DOHH2 (cell line): ENCODE results near the gene STAT1.

ENCODE experiments used
- H3F3A ChIP-seq: fragments of 200-600 bp; sonication (generic), shearing (Covaris generic); 2 replicates; pipeline ENCODE4 v1.6.0; 2016; ENCODE audit warnings: antibody characterized with exemption, mild to moderate bottlenecking; ENCODE audit not compliant: control insufficient read depth, insufficient read depth
- H3K27ac ChIP-seq: fragments of 200-600 bp; sonication (generic); 2 replicates; pipeline ENCODE4 v1.5.1; 2014; ENCODE audit warnings: low read depth, mild to moderate bottlenecking, low read length, moderate library complexity
- H3K27me3 ChIP-seq: fragments of 200-600 bp; sonication (generic); 2 replicates; pipeline ENCODE4 v1.6.1; 2014; ENCODE audit warnings: mild to moderate bottlenecking, low read length, mixed read lengths; ENCODE audit not compliant: control insufficient read depth
- H3K36me3 ChIP-seq: fragments of 200-600 bp; sonication (generic); 2 replicates; pipeline ENCODE4 v1.6.1; 2014; ENCODE audit warnings: mild to moderate bottlenecking, low read length, moderate library complexity, mixed read lengths; ENCODE audit not compliant: control insufficient read depth
- H3K4me1 ChIP-seq: fragments of 200-600 bp; sonication (generic); 2 replicates; pipeline ENCODE4 v1.6.1; 2014; ENCODE audit warnings: mild to moderate bottlenecking, low read length, mixed read lengths; ENCODE audit not compliant: control insufficient read depth
- H3K4me2 ChIP-seq: fragments of 200-600 bp; sonication (generic); 2 replicates; pipeline ENCODE4 v1.6.0; 2014; ENCODE audit warnings: mild to moderate bottlenecking, low read length, moderate library complexity
- H3K4me3 ChIP-seq: fragments of 200-600 bp; sonication (generic); 2 replicates; pipeline ENCODE4 v1.5.1; 2014; ENCODE audit warnings: mild to moderate bottlenecking, low read length, mixed read lengths
- H3K79me2 ChIP-seq: fragments of 200-600 bp; sonication (generic); 2 replicates; pipeline ENCODE4 v1.6.1; 2014; ENCODE audit warnings: mild to moderate bottlenecking, low read length, mixed read lengths; ENCODE audit not compliant: control insufficient read depth
- H3K9me2 ChIP-seq: fragments of 200-600 bp; sonication (generic); replicated peaks from 2 replicates; pipeline ENCODE4 v1.6.1; 2014; ENCODE audit warnings: mild to moderate bottlenecking, low read length, mixed read lengths; ENCODE audit not compliant: control insufficient read depth
- H3K9me3 ChIP-seq: fragments of 200-600 bp; sonication (generic); 2 replicates; pipeline ENCODE4 v1.6.1; 2014; ENCODE audit warnings: antibody characterized with exemption, low read length, mixed read lengths; ENCODE audit not compliant: control insufficient read depth, insufficient read depth
- H4K20me1 ChIP-seq: fragments of 200-600 bp; sonication (generic); 2 replicates; pipeline ENCODE4 v1.6.0; 2014; ENCODE audit warnings: low read depth, mild to moderate bottlenecking, antibody characterized with exemption, low read length, moderate library complexity; ENCODE audit not compliant: control insufficient read depth, insufficient read depth
- EZH2phosphoT487 ChIP-seq: fragments of 200-600 bp; sonication (generic); IDR thresholded peaks from 2 replicates; pipeline ENCODE4 v1.6.1; 2017; ENCODE audit warnings: borderline replicate concordance, mild to moderate bottlenecking, antibody characterized with exemption, low read length, moderate library complexity, mixed read lengths
- TF ChIP-seq, protein P1 (sequence below): fragments of 200-600 bp; sonication (generic); IDR thresholded peaks from one replicate; pipeline ENCODE4 v1.5.1; 2014; ENCODE audit warnings: antibody characterized with exemption, mild to moderate bottlenecking, low read depth, low read length; ENCODE audit not compliant: poor library complexity, severe bottlenecking

Gene STAT1

DNA sequence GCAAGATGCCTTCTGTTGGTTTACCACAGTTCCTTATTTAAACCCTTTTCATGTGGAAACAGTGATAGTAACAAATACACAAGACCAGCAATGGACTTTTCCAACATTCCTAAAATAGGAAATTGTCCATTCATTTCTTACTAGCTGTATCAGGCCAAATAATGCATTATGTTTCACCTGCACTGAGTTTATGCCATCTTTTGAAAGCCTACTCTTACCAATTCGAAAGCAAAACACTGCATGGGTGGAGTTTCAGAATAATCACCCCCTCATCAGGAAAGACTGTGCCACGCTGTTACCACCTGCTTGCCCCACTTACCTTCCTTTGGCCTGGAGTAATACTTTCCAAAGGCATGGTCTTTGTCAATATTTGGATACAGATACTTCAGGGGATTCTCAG, 37.5 kb downstream of the STAT1 start:
- no peaks in the 10 kb centered on the region for H3K27me3 ChIP-seq
- H3K4me1 ChIP-seq = no peaks in the 10 kb centered on the region
- H4K20me1 ChIP-seq = no peaks in the 10 kb centered on the region
- no peak overlapping the region for H3K4me3 ChIP-seq
- TF ChIP-seq, protein P1, sequence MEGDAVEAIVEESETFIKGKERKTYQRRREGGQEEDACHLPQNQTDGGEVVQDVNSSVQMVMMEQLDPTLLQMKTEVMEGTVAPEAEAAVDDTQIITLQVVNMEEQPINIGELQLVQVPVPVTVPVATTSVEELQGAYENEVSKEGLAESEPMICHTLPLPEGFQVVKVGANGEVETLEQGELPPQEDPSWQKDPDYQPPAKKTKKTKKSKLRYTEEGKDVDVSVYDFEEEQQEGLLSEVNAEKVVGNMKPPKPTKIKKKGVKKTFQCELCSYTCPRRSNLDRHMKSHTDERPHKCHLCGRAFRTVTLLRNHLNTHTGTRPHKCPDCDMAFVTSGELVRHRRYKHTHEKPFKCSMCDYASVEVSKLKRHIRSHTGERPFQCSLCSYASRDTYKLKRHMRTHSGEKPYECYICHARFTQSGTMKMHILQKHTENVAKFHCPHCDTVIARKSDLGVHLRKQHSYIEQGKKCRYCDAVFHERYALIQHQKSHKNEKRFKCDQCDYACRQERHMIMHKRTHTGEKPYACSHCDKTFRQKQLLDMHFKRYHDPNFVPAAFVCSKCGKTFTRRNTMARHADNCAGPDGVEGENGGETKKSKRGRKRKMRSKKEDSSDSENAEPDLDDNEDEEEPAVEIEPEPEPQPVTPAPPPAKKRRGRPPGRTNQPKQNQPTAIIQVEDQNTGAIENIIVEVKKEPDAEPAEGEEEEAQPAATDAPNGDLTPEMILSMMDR = no peak
- no peak for TF ChIP-seq EZH2phosphoT487
- no peaks in the 10 kb centered on the region for H3K79me2 ChIP-seq
- H3K27ac ChIP-seq = no peak overlapping the region
- H3K4me2 ChIP-seq = no peak overlapping the region
- no peaks in the 10 kb centered on the region for H3F3A ChIP-seq
- no peaks in the 10 kb centered on the region for H3K9me2 ChIP-seq
- no peaks in the 10 kb centered on the region for H3K36me3 ChIP-seq
- no peaks in the 10 kb centered on the region for H3K9me3 ChIP-seq

DNA sequence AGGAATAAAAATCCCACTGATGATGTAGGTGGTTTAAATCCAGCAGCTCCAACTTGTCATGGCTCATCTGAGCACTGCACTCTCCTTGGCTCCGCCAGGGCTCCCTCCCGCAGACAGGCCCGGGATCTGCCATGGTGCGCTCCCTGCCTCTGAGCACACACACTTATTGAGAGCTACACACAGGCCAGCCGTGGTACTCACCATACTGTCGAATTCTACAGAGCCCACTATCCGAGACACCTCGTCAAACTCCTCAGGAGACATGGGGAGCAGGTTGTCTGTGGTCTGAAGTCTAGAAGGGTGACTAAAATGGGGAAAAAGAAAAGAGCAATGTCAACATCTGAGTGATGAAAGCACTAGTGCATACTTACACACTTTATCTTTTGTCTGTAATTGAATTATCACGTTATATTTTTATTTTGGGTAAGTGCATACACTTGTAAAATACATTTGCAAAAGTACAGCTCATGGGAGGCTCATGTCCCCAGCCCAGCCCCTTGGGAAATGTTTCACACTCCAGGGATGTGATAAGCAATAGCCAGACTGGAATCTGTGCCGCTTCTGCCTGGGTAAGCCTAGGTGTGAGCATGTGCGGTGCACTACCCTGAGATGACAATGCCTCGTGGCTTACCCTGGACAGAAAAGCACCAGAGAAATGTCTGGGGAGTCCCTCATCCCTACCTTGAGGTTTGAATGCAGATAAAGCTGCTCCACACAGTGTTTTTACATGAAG, 39.2 kb downstream of the STAT1 start:
- Histone ChIP-seq H3K9me2 (no peaks in the 10 kb centered on the region), H3K9me3 (no peaks in the 10 kb centered on the region), H3K27me3 (no peaks in the 10 kb centered on the region), H3F3A (no peaks in the 10 kb centered on the region), H3K4me1 (no peaks in the 10 kb centered on the region), H3K27ac (no peak overlapping the region), H3K36me3 (no peaks in the 10 kb centered on the region), H3K4me2 (no peak overlapping the region), H4K20me1 (no peaks in the 10 kb centered on the region), H3K79me2 (no peaks in the 10 kb centered on the region), H3K4me3 (no peak overlapping the region)
- no peak for TF ChIP-seq EZH2phosphoT487
- TF ChIP-seq, protein P1 = no peak

DNA sequence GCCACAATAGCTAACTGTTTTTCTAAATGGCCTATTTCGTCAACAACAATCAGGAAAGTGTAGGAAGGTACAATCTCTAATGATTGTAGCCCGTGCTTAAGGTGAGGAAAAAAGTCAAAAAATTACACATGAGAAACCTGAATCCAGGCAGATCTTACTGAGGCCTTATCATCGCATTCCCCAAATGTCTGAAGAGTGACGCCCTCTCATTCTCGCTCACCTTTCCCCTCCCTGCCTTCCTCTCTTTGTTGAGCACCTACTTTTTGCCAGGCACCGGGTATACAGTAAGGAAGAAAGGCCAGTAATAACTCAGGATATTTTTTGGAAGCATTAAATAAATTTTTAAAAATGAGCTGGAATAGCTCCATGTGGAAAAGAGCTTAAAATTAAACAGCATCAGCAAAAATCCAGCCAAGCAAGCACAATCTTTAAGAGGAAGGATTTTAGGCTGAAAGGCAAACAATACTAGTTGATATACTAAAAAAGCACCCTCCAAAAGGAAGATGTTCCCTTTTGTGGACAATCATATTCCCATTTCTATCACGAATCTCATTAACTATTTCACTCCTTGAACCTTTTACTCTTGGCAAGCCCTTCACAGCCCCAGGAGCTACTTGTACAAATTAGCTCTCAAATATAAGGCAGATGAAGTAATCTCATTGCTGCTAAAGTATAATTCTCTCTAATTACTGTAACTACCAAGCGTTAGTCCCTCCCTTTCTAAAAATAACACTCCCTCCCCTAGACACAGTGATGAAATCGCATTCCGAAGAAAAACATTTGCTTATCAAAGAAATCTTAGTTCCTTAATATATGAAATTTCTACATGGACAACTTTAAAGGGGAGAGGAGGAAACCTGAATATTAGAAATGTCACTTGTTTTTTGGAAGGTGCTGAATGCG, 40.0 kb downstream of the STAT1 start:
- Histone ChIP-seq H3K9me3 (no peaks in the 10 kb centered on the region), H3K27ac (no peak overlapping the region), H3K36me3 (no peaks in the 10 kb centered on the region), H3K4me3 (no peak overlapping the region), H3K4me1 (no peaks in the 10 kb centered on the region), H4K20me1 (no peaks in the 10 kb centered on the region), H3K9me2 (no peaks in the 10 kb centered on the region), H3K79me2 (no peaks in the 10 kb centered on the region), H3F3A (no peaks in the 10 kb centered on the region), H3K27me3 (no peaks in the 10 kb centered on the region), H3K4me2 (no peak overlapping the region)
- TF ChIP-seq, protein P1 = no peak
- no peak for TF ChIP-seq EZH2phosphoT487
